GM13977 (cell line): ENCODE data around the gene MOGAT1.

Experiments
- DNase-seq: peaks from one replicate; pipeline ENCODE4 v3.0.0; 2012; ENCODE audit warnings: low spot score
- CTCF ChIP-seq: IDR thresholded peaks from 2 replicates; pipeline ENCODE4 v1.5.1; 2012; ENCODE audit warnings: mild to moderate bottlenecking, control low read depth; ENCODE audit not compliant: insufficient read depth; ENCODE audit errors: extremely low read depth, missing control alignments
- in situ Hi-C: fragments of 300-500 bp; cut with MboI; formaldehyde crosslinking; loops from one replicate; pipeline ENCODE4 v1.12.0; 2022; ENCODE audit warnings: low sequenced_read_pairs, low pct_unique_long_range_greater_than_20kb, mixed read lengths, inconsistent platforms; ENCODE audit not compliant: unreplicated experiment

The MOGAT1 gene

GRCh38 chr2:222730366-222730999 is 59.0 kb downstream of the MOGAT1 start:
- in situ Hi-C loops = no loop called here
- no peak for TF ChIP-seq CTCF
- no peak for DNase-seq

GRCh38 chr2:222731201-222731621 is 59.8 kb downstream of the MOGAT1 start:
- no peak for DNase-seq
- TF ChIP-seq CTCF = no peak
- in situ Hi-C loops = no loop called here

GRCh38 chr2:222732489-222733178 is 61.2 kb downstream of the MOGAT1 start:
- TF ChIP-seq CTCF = no peak

GRCh38 chr2:222733470-222733845 is 62.0 kb downstream of the MOGAT1 start:
- TF ChIP-seq CTCF = no peak
- in situ Hi-C loops = no loop called here
- no peak for DNase-seq

More at GRCh38 chr2:222732489-222733178, 61.2 kb downstream of the MOGAT1 start:
- no peak for DNase-seq
- in situ Hi-C loops = no loop called here

- no peak for DNase-seq
- in situ Hi-C loops = no loop called here
- TF ChIP-seq CTCF = no peak
Measured at GRCh38 chr2:222733846-222734702, 62.6 kb downstream of the MOGAT1 start.

- no peak for TF ChIP-seq CTCF
- in situ Hi-C loops = no loop called here
- DNase-seq = peak; percentile 37
Measured at GRCh38 chr2:222734703-222735014, 63.2 kb downstream of the MOGAT1 start.
